Measurements from ENCODE around the gene C16orf96.

GRCh38 chr16:4578961-4579530 is 22.9 kb downstream of the C16orf96 start:
- no peak for TF ChIP-seq POLR2A (IDR thresholded peaks at IDR 0.05)
- no peak for TF ChIP-seq CTCF (IDR thresholded peaks at IDR 0.05)

Data from gastroesophageal sphincter (tissue), 3 donors.